Choroid plexus epithelial cell (primary cell): ENCODE results near the gene PARD3.

Source experiments
- DNase-seq: peaks from one replicate; pipeline ENCODE4 v3.0.0-alpha.2; 2010; ENCODE audit warnings: low read depth
- H3K4me3 ChIP-seq: 2 replicates; pipeline ENCODE4 v1.5.1; 2011; ENCODE audit warnings: low read depth, mild to moderate bottlenecking, control low read depth, low read length, moderate library complexity
- TF ChIP-seq, protein P1 (sequence below): conservative IDR thresholded peaks from 2 replicates; pipeline ENCODE4 v1.5.1; 2011; ENCODE audit warnings: low read depth, mild to moderate bottlenecking, control low read depth, inconsistent platforms, low read length, moderate library complexity

The PARD3 gene

GRCh38 chr10:34506786-34507185, 308.3 kb downstream of the PARD3 start:
- no peak overlapping the region for H3K4me3 ChIP-seq
- TF ChIP-seq, protein P1, sequence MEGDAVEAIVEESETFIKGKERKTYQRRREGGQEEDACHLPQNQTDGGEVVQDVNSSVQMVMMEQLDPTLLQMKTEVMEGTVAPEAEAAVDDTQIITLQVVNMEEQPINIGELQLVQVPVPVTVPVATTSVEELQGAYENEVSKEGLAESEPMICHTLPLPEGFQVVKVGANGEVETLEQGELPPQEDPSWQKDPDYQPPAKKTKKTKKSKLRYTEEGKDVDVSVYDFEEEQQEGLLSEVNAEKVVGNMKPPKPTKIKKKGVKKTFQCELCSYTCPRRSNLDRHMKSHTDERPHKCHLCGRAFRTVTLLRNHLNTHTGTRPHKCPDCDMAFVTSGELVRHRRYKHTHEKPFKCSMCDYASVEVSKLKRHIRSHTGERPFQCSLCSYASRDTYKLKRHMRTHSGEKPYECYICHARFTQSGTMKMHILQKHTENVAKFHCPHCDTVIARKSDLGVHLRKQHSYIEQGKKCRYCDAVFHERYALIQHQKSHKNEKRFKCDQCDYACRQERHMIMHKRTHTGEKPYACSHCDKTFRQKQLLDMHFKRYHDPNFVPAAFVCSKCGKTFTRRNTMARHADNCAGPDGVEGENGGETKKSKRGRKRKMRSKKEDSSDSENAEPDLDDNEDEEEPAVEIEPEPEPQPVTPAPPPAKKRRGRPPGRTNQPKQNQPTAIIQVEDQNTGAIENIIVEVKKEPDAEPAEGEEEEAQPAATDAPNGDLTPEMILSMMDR, result no peak
- no peak for DNase-seq

DNA sequence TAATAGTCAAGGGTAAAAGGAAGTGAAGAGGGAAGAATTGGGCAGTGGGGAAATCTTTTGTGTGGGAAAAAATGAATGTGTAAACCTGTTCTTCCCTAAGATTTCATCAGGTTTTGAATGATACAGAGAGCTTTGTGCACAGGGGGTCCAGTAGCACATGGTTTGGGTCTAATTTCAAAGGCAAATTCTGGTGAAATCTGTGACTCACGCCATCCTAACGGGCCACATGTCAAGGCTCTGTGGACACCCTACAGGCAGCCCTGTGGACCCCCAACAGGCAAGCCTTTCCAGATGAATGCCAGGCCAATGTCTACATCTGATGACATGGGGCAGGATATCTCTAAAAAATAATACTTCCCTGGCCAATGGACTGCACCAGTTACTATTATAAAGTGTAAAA, 309.8 kb downstream of the PARD3 start:
- TF ChIP-seq, protein P1, result no peak
- peak; percentile 82 for DNase-seq
- no peak overlapping the region for H3K4me3 ChIP-seq

- TF ChIP-seq, protein P1, result no peak
- no peak overlapping the region for H3K4me3 ChIP-seq
- DNase-seq, result peak; percentile 54
Measured at GRCh38 chr10:34504534-34504933, 310.6 kb downstream of the PARD3 start.

DNA sequence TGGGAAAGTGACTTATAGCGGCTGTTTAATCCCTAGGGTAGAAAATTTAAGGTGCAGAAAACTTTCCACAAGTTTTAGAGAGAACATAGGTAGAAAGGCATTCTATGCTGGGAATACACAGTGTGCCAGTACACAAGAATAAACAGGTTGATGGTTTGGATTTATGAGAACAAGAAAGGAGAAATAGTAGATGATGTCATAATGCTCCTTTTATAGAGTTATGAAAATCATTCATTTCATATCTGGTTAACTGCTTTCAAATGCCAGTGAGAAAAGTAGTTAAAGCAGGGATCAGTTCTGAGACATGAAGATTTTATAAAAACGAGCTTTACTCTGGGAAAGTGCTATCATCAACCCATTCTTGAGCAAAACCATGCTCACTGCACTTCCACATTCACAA, 311.4 kb downstream of the PARD3 start:
- no peak for DNase-seq
- TF ChIP-seq, protein P1, result no peak
- H3K4me3 ChIP-seq, result no peak overlapping the region

GRCh38 chr10:34499612-34500279, 315.4 kb downstream of the PARD3 start:
- no peak overlapping the region for H3K4me3 ChIP-seq
- TF ChIP-seq, protein P1, result no peak
- no peak for DNase-seq

GRCh38 chr10:34498821-34499220, 316.3 kb downstream of the PARD3 start:
- H3K4me3 ChIP-seq, result no peak overlapping the region
- DNase-seq, result peak; percentile 50
- TF ChIP-seq, protein P1, result no peak

GRCh38 chr10:34495938-34496337, 319.2 kb downstream of the PARD3 start:
- TF ChIP-seq, protein P1, result no peak
- H3K4me3 ChIP-seq, result no peak overlapping the region
- DNase-seq, result peak; percentile 17
